ENCODE results near the gene PEAR1. TPM values are rescaled to one million over a fixed set of nuclear protein-coding genes. Genes with fewer than 3 reads are reported as not detected.
A peak's percentile ranks its signal among the peaks of the same experiment; 100 is the strongest.

Gene PEAR1
- total and polyA plus RNA-seq, 2 of the 4 experiments (the other 2 are of a cell fraction): 2.0 to 44.4 TPM

- 8% methylated on average over 24 of the region's 64 CpGs; no CpG with 5 or more reads in 1 of the 2 experiments for WGBS, 2 experiments (ENCODE audit: extremely low coverage in 2 of 2, insufficient read length in 1 of 2)
- H3K4me3 ChIP-seq (ENCODE audit: insufficient read depth, low read depth, low read length): no peak overlapping the region
Measured at GRCh38 chr1:156923670-156924477, 30.4 kb downstream of the PEAR1 start.

More at GRCh38 chr1:156923670-156924477, 30.4 kb downstream of the PEAR1 start:
- H2AK9ac ChIP-seq (replicated peaks; ENCODE audit: low read depth, low read length, poor library complexity): peak overlapping the region; percentile 30
- no peak overlapping the region for H3K9ac ChIP-seq (ENCODE audit: low read depth, low read length)
- no peak overlapping the region for H3K4ac ChIP-seq (ENCODE audit: low read depth, low read length)
- H2BK20ac ChIP-seq (ENCODE audit: low read depth, low read length): no peak overlapping the region
- no peaks in the 10 kb centered on the region for H3K36me3 ChIP-seq (ENCODE audit: control insufficient read depth, insufficient read depth, low read length)
- DNase-seq: no peak
- H2BK5ac ChIP-seq (ENCODE audit: low read depth, low read length, poor library complexity, severe bottlenecking): no peak overlapping the region
- H4K20me1 ChIP-seq (ENCODE audit: insufficient read depth, low read length): no peaks in the 10 kb centered on the region; the same call in 1 of the 2 replicates
- H3K4me2 ChIP-seq (ENCODE audit: low read depth, low read length): no peak overlapping the region; the same call in 1 of the 2 replicates
- H3K4me1 ChIP-seq (ENCODE audit: control insufficient read depth, insufficient read depth, low read length): peaks cover 2% of the 10 kb centered on the region
- no peak overlapping the region for H3K27ac ChIP-seq (ENCODE audit: insufficient read depth, low read length)
- intact Hi-C loops (cut with micrococcal nuclease): loop anchor here (5.0 to 10.0 kb wide), 2 partner anchors 127 to 199 kb away; partner anchors contain the start of genes ISG20L2 and METTL25B
- no peak overlapping the region for H2AK5ac ChIP-seq (ENCODE audit: low read depth, low read length)
- H3K23ac ChIP-seq (ENCODE audit: low read depth, low read length): 0 out of 2 replicates have a peak overlapping the region, but pooled peaks have one; percentile 11
- no peak for TF ChIP-seq RFX5 (IDR thresholded peaks at IDR 0.05; ENCODE audit: low read depth, low read length)
- no peak for TF ChIP-seq FOS (IDR thresholded peaks at IDR 0.05; ENCODE audit: low read depth, low read length)
- TF ChIP-seq CHD1 (IDR thresholded peaks at IDR 0.05; ENCODE audit: low read depth, low read length): no peak
- TF ChIP-seq SMC3 (IDR thresholded peaks at IDR 0.05; ENCODE audit: low read depth, low read length): no peak
- no peak for TF ChIP-seq CTCF (conservative IDR thresholded peaks at IDR 0.05; ENCODE audit: low read depth, low read length)
- no peak for TF ChIP-seq RCOR1 (IDR thresholded peaks at IDR 0.05; ENCODE audit: insufficient replicate concordance, low read length)
- ChIA-PET CTCF (interaction anchor here (0.6 to 1.2 kb wide), 3 partner anchors 32 to 125 kb away, joined by 3 to 4 read pairs (median 3); no protein-coding TSS in a partner anchor), POLR2A (ENCODE audit: unreplicated experiment) (no interaction called here)
- H2AFZ ChIP-seq (replicated peaks; ENCODE audit: low read length, poor library complexity): peak overlapping the region; percentile 28
- in situ Hi-C loops (cut with MboI; ENCODE audit: low sequenced_read_pairs): no loop called here
- no peak overlapping the region for H3K56ac ChIP-seq (ENCODE audit: extremely low read depth, insufficient read depth, low read length)
- no peak for ATAC-seq (ENCODE audit: low read depth)
- H3K18ac ChIP-seq (ENCODE audit: low read depth, low read length): no peak overlapping the region
- H3K9me1 ChIP-seq (ENCODE audit: insufficient read depth, low read length): no peaks in the 10 kb centered on the region; the same call in 1 of the 2 replicates
- H3K14ac ChIP-seq (replicated peaks; ENCODE audit: low read depth, low read length): no peak overlapping the region
- no peak overlapping the region for H4K5ac ChIP-seq (ENCODE audit: low read depth, low read length)
- dilution Hi-C loops (cut with HindIII; ENCODE audit: low sequenced_read_pairs, unreplicated experiment): no loop called here
- no TSS peak for BruUV-seq (replicated peaks)
- no peak overlapping the region for H4K91ac ChIP-seq (ENCODE audit: insufficient read depth, low read depth, low read length)
- no peaks in the 10 kb centered on the region for H3K9me3 ChIP-seq (ENCODE audit: control insufficient read depth, insufficient read depth, low read length)
- no peak overlapping the region for H2BK120ac ChIP-seq (ENCODE audit: low read depth, low read length)
- H2BK15ac ChIP-seq (ENCODE audit: low read depth, low read length): no peak overlapping the region
- H4K8ac ChIP-seq (ENCODE audit: low read depth in 2 of 2, low read length in 2 of 2): no peak overlapping the region
- no peaks in the 10 kb centered on the region for H3K79me1 ChIP-seq (ENCODE audit: low read depth in 1 of 2, low read length in 2 of 2)
- H3K27me3 ChIP-seq (ENCODE audit: control insufficient read depth, insufficient read depth, low read length): peaks cover 51% of the 10 kb centered on the region

Measured in IMR-90 (cell line).